ENCODE measurements around the gene EPB41L3.

The EPB41L3 gene

DNA sequence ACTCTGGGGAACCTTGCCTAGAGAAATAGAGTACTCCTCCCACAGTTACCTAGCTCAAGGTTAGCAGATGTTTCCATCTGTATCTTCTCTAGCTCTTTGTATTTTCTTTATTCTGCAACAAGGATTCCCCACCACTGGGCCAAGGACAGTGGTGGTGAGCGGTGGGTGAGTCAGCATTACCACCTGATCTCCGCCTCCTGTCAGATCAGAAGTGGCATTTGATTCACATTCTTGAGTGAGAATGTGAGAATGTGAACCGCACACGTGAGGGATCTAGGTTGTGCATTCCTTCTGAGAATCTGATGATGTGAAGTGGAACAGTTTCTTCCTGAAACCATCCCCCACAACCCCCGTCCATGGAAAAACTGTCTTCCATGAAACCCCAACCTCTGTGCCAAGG is 9.0 kb downstream of the EPB41L3 start:
- H4K8ac ChIP-seq (ENCODE audit: low read length): no peak overlapping the region
- no peak overlapping the region for H4K91ac ChIP-seq (ENCODE audit: low read length)
- WGBS: 78% methylated on average over 2 of the region's 5 CpGs
- H3K23ac ChIP-seq (ENCODE audit: low read length in 2 of 2): no peak overlapping the region
- no peak overlapping the region for H2BK5ac ChIP-seq (ENCODE audit: low read depth, low read length, poor library complexity, severe bottlenecking)
- H3K4me1 ChIP-seq (ENCODE audit: control insufficient read depth, insufficient read depth, low read depth, low read length): peaks cover 1% of the 10 kb centered on the region
- no peak overlapping the region for H3K4ac ChIP-seq (ENCODE audit: low read depth in 1 of 2, low read length in 2 of 2)
- H2AK5ac ChIP-seq (ENCODE audit: low read length, severe bottlenecking): no peak overlapping the region
- no peak overlapping the region for H2BK12ac ChIP-seq (ENCODE audit: low read length in 2 of 2)
- no peak overlapping the region for H2AFZ ChIP-seq (ENCODE audit: low read depth, low read length)
- no peak overlapping the region for H3K4me3 ChIP-seq (ENCODE audit: insufficient read depth in 1 of 2, low read depth in 1 of 2, low read length in 2 of 2)
- no peak overlapping the region for H2BK15ac ChIP-seq (ENCODE audit: low read depth, poor library complexity, severe bottlenecking)
- H3K14ac ChIP-seq (ENCODE audit: low read length in 2 of 2): no peak overlapping the region
- no peaks in the 10 kb centered on the region for H3K79me1 ChIP-seq (replicated peaks; ENCODE audit: low read length, poor library complexity, severe bottlenecking)
- no peak for DNase-seq
- H3K18ac ChIP-seq (ENCODE audit: low read depth in 1 of 2, low read length in 2 of 2): no peak overlapping the region
- no peaks in the 10 kb centered on the region for H3K9me3 ChIP-seq (ENCODE audit: control insufficient read depth, low read length)
- no peak overlapping the region for H3K9ac ChIP-seq (ENCODE audit: low read length)
- no peak overlapping the region for H2BK120ac ChIP-seq (ENCODE audit: low read depth, low read length)
- no peak overlapping the region for H3K27ac ChIP-seq (ENCODE audit: low read length, poor library complexity, severe bottlenecking)
- H3K4me2 ChIP-seq (ENCODE audit: low read length, poor library complexity, severe bottlenecking): no peak overlapping the region
- H3K27me3 ChIP-seq (ENCODE audit: control insufficient read depth in 1 of 2, insufficient read depth in 1 of 2, low read length in 2 of 2): no peaks in the 10 kb centered on the region
- no peaks in the 10 kb centered on the region for H3K36me3 ChIP-seq (ENCODE audit: control insufficient read depth in 1 of 2, insufficient read depth in 2 of 2, low read depth in 1 of 2, low read length in 2 of 2)

- no peak overlapping the region for H3K18ac ChIP-seq (ENCODE audit: low read depth in 1 of 2, low read length in 2 of 2)
- no peak overlapping the region for H2BK120ac ChIP-seq (ENCODE audit: low read depth, low read length)
- no peak overlapping the region for H3K14ac ChIP-seq (ENCODE audit: low read length in 2 of 2)
- no peak overlapping the region for H3K4me2 ChIP-seq (ENCODE audit: low read length, poor library complexity, severe bottlenecking)
- H2BK12ac ChIP-seq (ENCODE audit: low read length in 2 of 2): no peak overlapping the region
- peaks cover 3% of the 10 kb centered on the region for H3K4me1 ChIP-seq (ENCODE audit: control insufficient read depth, insufficient read depth, low read depth, low read length)
- no peak overlapping the region for H3K9ac ChIP-seq (ENCODE audit: low read length)
- H3K4me3 ChIP-seq (ENCODE audit: insufficient read depth in 1 of 2, low read depth in 1 of 2, low read length in 2 of 2): no peak overlapping the region
- H2BK15ac ChIP-seq (ENCODE audit: low read depth, poor library complexity, severe bottlenecking): no peak overlapping the region
- no peaks in the 10 kb centered on the region for H3K79me1 ChIP-seq (replicated peaks; ENCODE audit: low read length, poor library complexity, severe bottlenecking)
- no peak overlapping the region for H3K27ac ChIP-seq (ENCODE audit: low read length, poor library complexity, severe bottlenecking)
- 71% methylated on average over 3 of the region's 3 CpGs for WGBS
- H3K27me3 ChIP-seq (ENCODE audit: control insufficient read depth in 1 of 2, insufficient read depth in 1 of 2, low read length in 2 of 2): no peaks in the 10 kb centered on the region
- no peak overlapping the region for H4K91ac ChIP-seq (ENCODE audit: low read length)
- no peak overlapping the region for H3K4ac ChIP-seq (ENCODE audit: low read depth in 1 of 2, low read length in 2 of 2)
- H3K9me3 ChIP-seq (ENCODE audit: control insufficient read depth, low read length): no peaks in the 10 kb centered on the region
- H4K8ac ChIP-seq (ENCODE audit: low read length): no peak overlapping the region
- no peak overlapping the region for H2AFZ ChIP-seq (ENCODE audit: low read depth, low read length)
- no peak for DNase-seq
- no peaks in the 10 kb centered on the region for H3K36me3 ChIP-seq (ENCODE audit: control insufficient read depth in 1 of 2, insufficient read depth in 2 of 2, low read depth in 1 of 2, low read length in 2 of 2)
- H2AK5ac ChIP-seq (ENCODE audit: low read length, severe bottlenecking): no peak overlapping the region
- H2BK5ac ChIP-seq (ENCODE audit: low read depth, low read length, poor library complexity, severe bottlenecking): no peak overlapping the region
- H3K23ac ChIP-seq (ENCODE audit: low read length in 2 of 2): no peak overlapping the region
Measured at GRCh38 chr18:5532066-5532465, 11.7 kb downstream of the EPB41L3 start.

DNA sequence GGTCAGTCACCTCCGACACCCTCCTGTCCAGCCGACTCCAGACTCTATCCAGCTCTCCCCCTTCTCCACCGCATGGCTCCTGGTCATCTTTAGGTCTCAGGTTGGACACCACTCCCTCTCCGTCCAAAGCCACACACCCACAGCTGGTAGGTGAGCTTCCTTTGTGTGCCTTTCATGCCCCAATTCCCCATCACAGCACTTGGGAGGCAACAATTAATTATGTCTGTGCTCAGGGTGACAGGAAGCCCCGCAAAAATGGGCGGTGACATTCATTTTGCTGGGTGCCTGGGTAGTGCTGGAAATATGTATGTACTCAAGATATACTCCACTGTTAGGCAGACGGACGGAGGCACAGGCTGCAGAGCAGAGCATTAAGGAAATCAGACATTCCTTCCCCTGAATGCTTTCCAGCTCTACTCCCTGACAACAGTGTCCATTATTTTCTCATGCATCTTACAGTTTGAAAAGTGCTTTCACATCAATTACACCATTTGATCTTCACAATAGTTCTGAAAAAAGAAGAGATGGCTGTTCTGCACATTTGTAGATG is 13.1 kb downstream of the EPB41L3 start:
- 83% methylated on average over 8 of the region's 8 CpGs for WGBS
- H3K14ac ChIP-seq (ENCODE audit: low read length in 2 of 2): no peak overlapping the region
- H3K4me3 ChIP-seq (ENCODE audit: insufficient read depth in 1 of 2, low read depth in 1 of 2, low read length in 2 of 2): no peak overlapping the region
- H3K4me2 ChIP-seq (ENCODE audit: low read length, poor library complexity, severe bottlenecking): no peak overlapping the region
- H2BK5ac ChIP-seq (ENCODE audit: low read depth, low read length, poor library complexity, severe bottlenecking): no peak overlapping the region
- H3K27ac ChIP-seq (ENCODE audit: low read length, poor library complexity, severe bottlenecking): no peak overlapping the region
- no peak overlapping the region for H2BK15ac ChIP-seq (ENCODE audit: low read depth, poor library complexity, severe bottlenecking)
- H4K91ac ChIP-seq (ENCODE audit: low read length): no peak overlapping the region
- no peak overlapping the region for H3K23ac ChIP-seq (ENCODE audit: low read length in 2 of 2)
- H3K27me3 ChIP-seq (ENCODE audit: control insufficient read depth in 1 of 2, insufficient read depth in 1 of 2, low read length in 2 of 2): no peaks in the 10 kb centered on the region
- H2AK5ac ChIP-seq (ENCODE audit: low read length, severe bottlenecking): no peak overlapping the region
- DNase-seq: no peak
- no peak overlapping the region for H3K4ac ChIP-seq (ENCODE audit: low read depth in 1 of 2, low read length in 2 of 2)
- H2AFZ ChIP-seq (ENCODE audit: low read depth, low read length): no peak overlapping the region
- H3K9me3 ChIP-seq (ENCODE audit: control insufficient read depth, low read length): no peaks in the 10 kb centered on the region
- H3K9ac ChIP-seq (ENCODE audit: low read length): no peak overlapping the region
- no peak overlapping the region for H2BK12ac ChIP-seq (ENCODE audit: low read length in 2 of 2)
- H3K18ac ChIP-seq (ENCODE audit: low read depth in 1 of 2, low read length in 2 of 2): no peak overlapping the region
- no peaks in the 10 kb centered on the region for H3K79me1 ChIP-seq (replicated peaks; ENCODE audit: low read length, poor library complexity, severe bottlenecking)
- H2BK120ac ChIP-seq (ENCODE audit: low read depth, low read length): no peak overlapping the region
- H4K8ac ChIP-seq (ENCODE audit: low read length): no peak overlapping the region
- H3K36me3 ChIP-seq (ENCODE audit: control insufficient read depth in 1 of 2, insufficient read depth in 2 of 2, low read depth in 1 of 2, low read length in 2 of 2): no peaks in the 10 kb centered on the region
- H3K4me1 ChIP-seq (ENCODE audit: control insufficient read depth, insufficient read depth, low read depth, low read length): peaks cover 3% of the 10 kb centered on the region

GRCh38 chr18:5529471-5529870 is 14.3 kb downstream of the EPB41L3 start:
- no peak overlapping the region for H2BK12ac ChIP-seq (ENCODE audit: low read length in 2 of 2)
- H3K4ac ChIP-seq (ENCODE audit: low read depth in 1 of 2, low read length in 2 of 2): no peak overlapping the region
- no peak overlapping the region for H3K4me2 ChIP-seq (ENCODE audit: low read length, poor library complexity, severe bottlenecking)
- H3K18ac ChIP-seq (ENCODE audit: low read depth in 1 of 2, low read length in 2 of 2): no peak overlapping the region
- no peak overlapping the region for H3K23ac ChIP-seq (ENCODE audit: low read length in 2 of 2)
- H3K4me3 ChIP-seq (ENCODE audit: insufficient read depth in 1 of 2, low read depth in 1 of 2, low read length in 2 of 2): no peak overlapping the region
- no peaks in the 10 kb centered on the region for H3K9me3 ChIP-seq (ENCODE audit: control insufficient read depth, low read length)
- no peak overlapping the region for H2BK15ac ChIP-seq (ENCODE audit: low read depth, poor library complexity, severe bottlenecking)
- H3K14ac ChIP-seq (ENCODE audit: low read length in 2 of 2): no peak overlapping the region
- H3K4me1 ChIP-seq (ENCODE audit: control insufficient read depth, insufficient read depth, low read depth, low read length): peaks cover 1% of the 10 kb centered on the region
- no peak overlapping the region for H2AFZ ChIP-seq (ENCODE audit: low read depth, low read length)
- no peak overlapping the region for H4K91ac ChIP-seq (ENCODE audit: low read length)
- H3K9ac ChIP-seq (ENCODE audit: low read length): no peak overlapping the region
- no peak overlapping the region for H2BK5ac ChIP-seq (ENCODE audit: low read depth, low read length, poor library complexity, severe bottlenecking)
- no peak overlapping the region for H2BK120ac ChIP-seq (ENCODE audit: low read depth, low read length)
- no peaks in the 10 kb centered on the region for H3K27me3 ChIP-seq (ENCODE audit: control insufficient read depth in 1 of 2, insufficient read depth in 1 of 2, low read length in 2 of 2)
- no peak for DNase-seq
- WGBS: 68% methylated on average over 3 of the region's 3 CpGs
- no peak overlapping the region for H4K8ac ChIP-seq (ENCODE audit: low read length)
- H2AK5ac ChIP-seq (ENCODE audit: low read length, severe bottlenecking): no peak overlapping the region
- H3K27ac ChIP-seq (ENCODE audit: low read length, poor library complexity, severe bottlenecking): no peak overlapping the region
- H3K79me1 ChIP-seq (replicated peaks; ENCODE audit: low read length, poor library complexity, severe bottlenecking): no peaks in the 10 kb centered on the region
- H3K36me3 ChIP-seq (ENCODE audit: control insufficient read depth in 1 of 2, insufficient read depth in 2 of 2, low read depth in 1 of 2, low read length in 2 of 2): no peaks in the 10 kb centered on the region

Data from mesenchymal stem cell (in vitro differentiated cells and primary cell).